D341Med (cell line): ENCODE results near the gene HOXD1.
A peak's percentile ranks its signal among the peaks of the same experiment; 100 is the strongest.

Source experiments
- DNase-seq: peaks from one replicate; pipeline ENCODE4 v3.0.0; 2012; ENCODE audit warnings: low spot score

The HOXD1 gene

GRCh38 chr2:176187899-176188773 lies at the start of gene HOXD1:
HOXD1 (plus strand) TSS chr2:176188668; CDS start chr2:176188802, 134 bp downstream.
- DNase-seq = peak; percentile 66

- no peak for DNase-seq
Measured at GRCh38 chr2:176138923-176139660, 49.4 kb upstream of the HOXD1 start.

GRCh38 chr2:176139661-176140512 lies 48.6 kb upstream of the HOXD1 start:
- DNase-seq = no peak

- DNase-seq = peak; percentile 93
Measured at GRCh38 chr2:176140513-176141317, 47.8 kb upstream of the HOXD1 start.

- no peak for DNase-seq
Measured at GRCh38 chr2:176142281-176142680, 46.2 kb upstream of the HOXD1 start.

- DNase-seq = no peak
Measured at GRCh38 chr2:176145085-176145969, 43.1 kb upstream of the HOXD1 start.

DNA sequence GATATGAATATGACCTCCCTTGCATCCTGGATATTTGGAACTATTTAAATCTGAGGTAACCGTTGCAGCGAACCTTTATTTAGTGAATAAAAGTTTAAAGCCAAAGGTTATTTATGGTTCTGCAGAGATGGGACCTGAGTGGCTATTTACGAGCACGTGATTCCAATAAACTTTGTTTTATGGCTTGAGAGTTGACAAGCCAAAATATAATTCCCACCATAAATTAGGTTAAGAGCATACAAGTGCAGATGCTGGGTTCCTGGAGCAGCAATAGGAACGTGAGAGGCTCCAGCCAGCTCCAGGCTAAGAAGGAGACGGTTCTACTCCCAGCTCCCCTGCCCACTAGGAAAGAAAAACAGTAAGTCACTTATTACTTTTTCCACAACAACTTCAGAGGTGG lies 42.4 kb upstream of the HOXD1 start:
- no peak for DNase-seq

- DNase-seq = no peak
Measured at GRCh38 chr2:176146645-176147044, 41.8 kb upstream of the HOXD1 start.

DNA sequence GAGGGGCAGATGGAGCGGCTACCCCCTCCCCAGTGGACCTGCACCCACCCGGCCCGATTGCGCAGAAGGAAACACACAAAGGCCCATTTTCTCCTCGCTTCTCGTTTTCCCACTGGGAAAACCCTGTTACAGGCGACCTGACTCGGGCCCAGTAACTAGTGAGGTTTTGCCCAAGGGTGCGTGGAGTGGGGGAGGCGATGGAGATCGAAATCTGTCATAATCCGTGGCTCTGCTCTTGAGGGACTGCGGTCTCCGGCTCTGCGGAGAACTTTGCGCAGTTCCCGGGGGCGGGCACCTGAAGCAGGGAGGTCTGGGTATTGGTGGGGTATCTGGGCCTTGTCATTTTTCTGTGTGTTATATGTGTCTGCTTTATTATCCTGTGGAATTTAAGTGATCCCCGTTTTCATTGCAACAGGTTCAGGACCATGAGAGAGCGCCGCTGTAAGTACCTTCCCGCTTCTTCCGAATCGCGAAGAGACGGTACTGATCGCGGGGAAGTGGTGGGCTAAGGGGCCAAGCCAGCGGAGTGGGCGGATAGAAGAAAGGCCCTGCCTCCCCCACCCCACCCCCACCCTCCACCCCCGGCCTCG lies 41.2 kb upstream of the HOXD1 start:
- DNase-seq = no peak

- no peak for DNase-seq
Measured at GRCh38 chr2:176147800-176148496, 40.5 kb upstream of the HOXD1 start.

GRCh38 chr2:176148751-176149421 lies 39.6 kb upstream of the HOXD1 start:
- DNase-seq = no peak

GRCh38 chr2:176149481-176149938 lies 39.0 kb upstream of the HOXD1 start:
- no peak for DNase-seq

GRCh38 chr2:176149939-176150583 lies 38.4 kb upstream of the HOXD1 start:
- no peak for DNase-seq

GRCh38 chr2:176150584-176151441 lies 37.7 kb upstream of the HOXD1 start:
- DNase-seq = no peak

DNA sequence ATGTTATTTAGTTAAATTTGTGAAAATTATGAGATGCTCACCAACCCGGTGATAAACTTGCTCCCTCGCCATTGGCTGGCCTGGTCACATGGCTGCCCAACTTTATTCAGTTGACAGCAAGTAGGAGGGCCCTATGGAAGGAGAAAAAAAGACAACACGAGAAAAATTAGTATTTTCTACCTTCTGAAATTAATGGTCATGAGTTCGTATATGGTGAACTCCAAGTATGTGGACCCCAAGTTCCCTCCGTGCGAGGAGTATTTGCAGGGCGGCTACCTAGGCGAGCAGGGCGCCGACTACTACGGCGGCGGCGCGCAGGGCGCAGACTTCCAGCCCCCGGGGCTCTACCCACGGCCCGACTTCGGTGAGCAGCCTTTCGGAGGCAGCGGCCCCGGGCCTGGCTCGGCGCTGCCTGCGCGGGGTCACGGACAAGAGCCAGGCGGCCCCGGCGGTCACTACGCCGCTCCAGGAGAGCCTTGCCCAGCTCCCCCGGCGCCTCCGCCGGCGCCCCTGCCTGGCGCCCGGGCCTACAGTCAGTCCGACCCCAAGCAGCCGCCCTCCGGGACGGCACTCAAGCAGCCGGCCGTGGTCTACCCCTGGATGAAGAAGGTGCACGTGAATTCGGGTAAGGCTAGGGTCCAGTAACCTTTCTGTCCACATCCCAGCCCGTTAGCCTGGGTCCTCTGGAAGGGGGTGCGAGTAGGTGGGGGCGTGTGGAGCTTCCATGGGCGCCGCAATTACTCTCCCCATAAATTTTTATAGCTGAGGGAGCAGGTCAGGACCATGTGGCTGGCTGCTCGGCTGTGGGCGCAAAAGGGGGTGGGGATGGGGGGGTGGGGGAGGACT lies 36.8 kb upstream of the HOXD1 start, which contains the start of gene HOXD4:
TSS of gene HOXD4 (plus strand) at position 109 of the 846 bp plus-strand sequence. CDS start at position 193, 84 bp downstream.
- DNase-seq = no peak
